HG02623 (cell line): Measurements from ENCODE around the gene ZNF425.
"Not testable (repeated sequence)": the region's sequence is repeated elsewhere in the genome, so short reads cannot be mapped to it uniquely, and the experiment has no call there.

Experiments
- ATAC-seq: cut with Tn5 transposase; IDR thresholded peaks from one replicate; pipeline ENCODE4 v1.9.1; 2021; ENCODE audit warnings: moderate library complexity; ENCODE audit not compliant: unreplicated experiment

The ZNF425 gene

GRCh38 chr7:149133028-149133710 is 7.0 kb upstream of the ZNF425 start:
- ATAC-seq: no peak

GRCh38 chr7:149130572-149131198 is 4.6 kb upstream of the ZNF425 start:
- no peak for ATAC-seq

GRCh38 chr7:149126662-149127266 is 640 bp upstream of the ZNF425 start:
- ATAC-seq: peak; percentile 39

- ATAC-seq: no peak
These were observed 798 bp downstream of the ZNF425 start for GRCh38 chr7:149125189-149125862.

GRCh38 chr7:149109969-149110368 is 16.2 kb downstream of the ZNF425 start:
- ATAC-seq: no peak

DNA sequence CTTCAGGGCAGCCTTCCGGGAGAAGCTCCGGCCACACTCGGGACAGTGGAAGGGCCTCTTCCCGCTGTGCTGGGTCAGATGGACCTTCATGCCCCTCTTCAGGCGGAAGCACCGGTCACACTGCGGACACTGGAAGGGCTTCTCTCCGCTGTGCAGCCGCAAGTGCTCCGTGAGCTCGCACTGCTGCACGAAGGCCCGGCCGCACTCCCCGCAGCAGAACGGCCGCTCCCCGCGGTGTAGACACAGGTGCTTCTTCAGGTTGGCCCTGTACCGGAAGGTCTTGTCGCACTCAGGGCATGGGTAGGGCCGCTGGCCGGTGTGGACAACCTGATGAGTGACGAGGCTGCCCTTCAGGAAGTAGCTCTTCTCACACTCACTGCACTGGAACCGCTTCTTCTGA is 21.4 kb downstream of the ZNF425 start:
- no peak for ATAC-seq

DNA sequence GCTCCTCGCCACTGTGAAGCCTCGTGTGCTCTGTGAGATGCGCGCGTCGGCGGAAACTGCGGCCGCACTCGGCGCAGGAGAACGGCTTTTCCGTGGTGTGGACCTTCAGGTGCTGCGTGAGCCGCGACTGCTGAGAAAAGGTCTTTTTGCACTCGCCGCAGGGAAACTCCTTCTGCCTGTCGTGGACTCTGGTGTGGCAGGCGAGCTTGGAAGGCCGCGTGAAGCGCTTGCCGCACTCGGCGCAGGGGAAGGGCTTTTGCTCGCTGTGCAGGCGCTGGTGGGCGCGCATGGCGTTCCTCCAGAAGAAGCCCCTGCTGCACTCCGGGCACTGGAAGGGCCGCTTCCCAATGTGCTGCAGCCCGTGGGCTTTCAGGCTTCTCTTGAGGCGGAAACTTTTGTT is 21.9 kb downstream of the ZNF425 start:
- ATAC-seq: no peak

GRCh38 chr7:149103424-149103823 is 22.7 kb downstream of the ZNF425 start:
- ATAC-seq: no peak

DNA sequence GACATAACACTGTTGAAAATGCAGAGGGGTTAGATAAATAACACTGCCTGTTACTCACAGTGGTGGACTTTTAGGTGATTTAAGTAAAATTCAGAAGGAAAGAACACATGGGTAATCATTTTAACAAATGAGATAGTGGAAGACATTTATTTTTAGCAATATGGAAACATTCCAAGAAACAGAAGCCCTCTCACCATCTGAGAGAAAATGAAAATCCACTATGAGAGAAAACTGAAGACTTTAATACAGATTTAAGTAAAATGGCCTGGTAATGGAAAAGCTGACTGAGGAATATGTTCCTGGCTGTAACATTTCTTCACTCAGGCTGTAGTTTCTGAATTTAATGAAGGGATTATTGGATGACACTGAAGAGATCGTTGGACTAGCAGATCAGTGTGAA is 23.5 kb downstream of the ZNF425 start:
- no peak for ATAC-seq

- ATAC-seq: no peak
These were observed 25.3 kb downstream of the ZNF425 start for GRCh38 chr7:149100821-149101220.

GRCh38 chr7:149099058-149099457 is 27.1 kb downstream of the ZNF425 start:
- no peak for ATAC-seq

DNA sequence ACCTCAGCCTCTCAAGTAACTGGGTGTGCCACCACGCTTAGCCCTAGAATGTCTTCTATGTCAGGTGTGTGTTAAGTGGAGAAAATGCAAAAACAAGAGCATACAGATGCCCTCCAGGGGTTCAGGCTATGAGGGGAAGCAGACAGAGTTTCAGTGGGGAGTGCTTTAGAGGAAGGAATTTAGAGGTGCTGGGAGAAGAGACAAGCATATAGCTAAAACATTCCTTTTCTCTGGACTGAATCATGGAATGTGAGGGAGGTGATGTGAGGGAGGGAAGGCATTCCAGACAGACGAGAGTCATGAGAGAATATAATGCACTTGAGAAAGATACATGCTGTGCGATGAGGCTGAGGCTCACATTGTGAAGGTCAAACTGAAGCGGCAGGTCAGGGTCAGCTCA is 29.0 kb downstream of the ZNF425 start:
- ATAC-seq: no peak

DNA sequence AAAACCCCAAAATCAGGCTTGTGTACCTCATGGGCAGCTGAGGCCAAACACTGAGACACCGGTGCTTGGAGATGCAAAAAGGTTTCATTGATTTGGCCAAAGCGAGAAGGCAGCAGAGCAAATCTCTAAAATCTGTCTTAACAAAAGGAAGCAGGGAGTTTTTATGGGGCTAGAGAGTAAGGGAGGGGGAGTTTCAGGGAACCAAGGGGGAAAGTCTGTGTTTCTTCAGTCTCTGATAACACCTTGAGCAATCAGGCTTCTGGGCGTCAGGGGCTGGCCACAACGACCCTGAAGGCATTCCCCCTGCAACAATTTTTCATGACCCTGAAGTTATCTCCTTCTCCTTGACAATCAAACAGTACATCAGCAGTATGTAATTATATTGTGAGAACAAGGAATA is 32.9 kb downstream of the ZNF425 start:
- ATAC-seq: no peak

GRCh38 chr7:149092244-149092643 is 33.9 kb downstream of the ZNF425 start:
- not testable (repeated sequence) for ATAC-seq

DNA sequence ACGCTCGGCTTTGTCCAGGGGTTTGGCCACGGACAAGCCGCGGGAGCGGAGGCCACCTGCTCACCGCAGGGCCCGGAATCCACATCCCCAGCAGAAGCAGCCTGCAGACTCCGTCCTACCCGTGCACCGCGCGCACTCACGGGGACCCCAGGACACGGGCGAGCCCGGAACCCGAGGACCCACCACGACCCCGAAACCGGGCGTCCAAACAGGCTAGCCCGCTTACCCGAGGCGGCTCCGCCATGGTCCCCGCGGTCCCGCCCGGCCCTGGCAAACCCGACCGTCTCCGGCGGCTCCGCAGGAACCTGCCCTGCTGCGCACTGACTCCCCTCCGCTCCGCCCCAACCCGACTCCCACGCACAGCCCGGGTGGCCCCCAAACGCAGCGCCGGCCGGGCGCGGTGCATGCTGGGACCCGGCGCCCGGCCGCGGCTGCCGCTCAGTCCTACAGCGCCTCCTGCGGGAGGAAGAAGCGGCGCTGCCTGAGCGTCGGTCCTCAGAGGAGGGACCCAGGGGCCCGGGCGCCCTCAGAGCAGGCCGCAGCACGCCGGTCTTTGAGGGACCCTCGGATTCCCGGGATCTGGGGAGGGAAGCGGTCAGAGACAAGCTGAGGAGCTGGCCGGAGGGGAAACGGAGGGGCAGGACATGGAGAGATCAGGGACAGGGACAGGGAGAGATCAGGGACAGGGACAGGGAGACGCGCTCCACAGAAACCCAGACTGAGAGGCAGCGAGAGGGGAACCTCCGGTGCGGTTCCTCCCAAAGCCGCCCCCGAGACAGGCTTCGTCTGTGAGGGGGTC is 35.5 kb downstream of the ZNF425 start, which contains the start of gene ZNF786:
ZNF786 (minus strand) TSS at position 322 of the 799 bp plus-strand sequence; CDS start at position 244, 78 bp downstream.
- peak; percentile 85 for ATAC-seq

DNA sequence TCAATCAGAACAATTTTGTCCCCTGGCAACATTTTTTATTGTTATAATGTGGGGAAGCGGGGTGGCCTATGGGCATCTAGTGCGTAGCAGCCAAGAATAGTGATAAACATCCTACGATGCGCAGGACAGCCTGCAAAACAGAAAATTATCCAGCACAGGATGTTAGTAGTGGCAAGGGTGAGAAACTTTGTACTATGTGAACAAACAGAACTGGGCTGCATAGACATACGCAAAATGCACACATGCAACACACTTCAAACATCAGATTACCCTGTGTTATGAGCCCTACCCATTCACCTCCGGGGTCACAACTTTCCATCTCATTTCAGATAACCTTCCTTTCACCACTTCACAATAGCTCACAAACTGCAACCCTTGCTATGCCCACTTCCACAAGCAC is 38.7 kb downstream of the ZNF425 start:
- no peak for ATAC-seq

GRCh38 chr7:149085866-149086265 is 40.3 kb downstream of the ZNF425 start:
- ATAC-seq: no peak

DNA sequence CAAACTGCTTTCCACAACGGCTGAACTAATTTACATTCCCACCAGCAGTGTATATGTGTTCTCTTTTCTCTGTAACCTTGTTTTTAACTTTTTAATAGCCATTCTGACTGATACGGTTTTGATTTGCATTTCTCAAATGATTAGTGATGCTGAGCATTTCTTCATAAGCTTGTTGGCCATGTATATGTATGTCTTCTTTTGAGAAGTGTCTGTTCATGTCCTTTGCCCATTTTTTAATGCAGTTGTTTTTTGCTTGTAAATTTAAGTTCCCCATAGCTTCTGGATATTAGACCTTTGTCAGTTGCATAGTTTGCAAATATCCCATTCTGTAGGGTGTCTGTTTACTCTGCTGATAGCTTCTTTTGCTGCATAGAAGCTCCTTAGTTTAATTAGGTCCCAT is 41.7 kb downstream of the ZNF425 start:
- ATAC-seq: no peak

- ATAC-seq: no peak
These were observed 44.2 kb downstream of the ZNF425 start for GRCh38 chr7:149081914-149082313.

DNA sequence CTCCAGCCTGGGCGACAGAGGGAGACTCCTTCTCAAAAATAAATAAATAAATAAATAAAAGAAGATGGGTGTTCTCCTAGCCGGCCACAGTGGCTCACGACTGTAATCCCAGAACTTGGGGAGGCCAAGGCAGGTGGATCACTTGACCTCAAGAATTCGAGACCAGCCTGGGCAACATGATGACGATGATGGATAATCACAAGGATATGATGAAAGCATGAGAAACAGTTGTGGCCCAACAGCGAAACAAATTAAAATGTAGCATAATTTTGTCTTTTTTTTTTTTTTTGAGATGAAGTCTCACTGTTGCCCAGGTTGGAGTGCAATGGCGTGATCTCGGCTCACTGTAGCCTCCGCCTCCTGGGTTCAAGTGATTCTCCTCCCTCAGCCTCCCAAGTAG is 48.5 kb downstream of the ZNF425 start:
- ATAC-seq: no peak

DNA sequence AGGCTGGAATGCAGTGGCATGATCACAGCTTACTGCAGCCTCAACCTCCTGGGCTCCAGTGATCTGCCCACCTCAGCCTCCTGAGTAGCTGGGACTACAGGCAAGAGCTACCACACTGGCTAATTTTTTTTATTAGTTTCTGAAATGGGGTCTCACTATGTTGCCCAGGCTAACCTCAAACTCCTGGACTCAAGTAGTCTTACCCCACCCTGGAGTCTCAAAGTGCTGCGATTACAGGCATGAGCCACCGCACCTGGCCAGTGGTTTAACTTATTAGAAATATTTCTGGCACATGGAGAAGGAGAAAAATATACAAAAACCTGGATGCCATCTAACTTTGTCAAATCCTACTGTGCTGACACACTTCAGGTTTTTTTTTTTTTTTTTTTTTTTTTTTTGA is 50.8 kb downstream of the ZNF425 start:
- ATAC-seq: no peak
